Globus pallidus (tissue), 1 donor: ENCODE results near the gene NINJ2.

Experiments used
- DNase-seq: peaks from one replicate; pipeline ENCODE4 v3.0.0-alpha.2; 2015; ENCODE audit warnings: low spot score

Gene NINJ2

DNA sequence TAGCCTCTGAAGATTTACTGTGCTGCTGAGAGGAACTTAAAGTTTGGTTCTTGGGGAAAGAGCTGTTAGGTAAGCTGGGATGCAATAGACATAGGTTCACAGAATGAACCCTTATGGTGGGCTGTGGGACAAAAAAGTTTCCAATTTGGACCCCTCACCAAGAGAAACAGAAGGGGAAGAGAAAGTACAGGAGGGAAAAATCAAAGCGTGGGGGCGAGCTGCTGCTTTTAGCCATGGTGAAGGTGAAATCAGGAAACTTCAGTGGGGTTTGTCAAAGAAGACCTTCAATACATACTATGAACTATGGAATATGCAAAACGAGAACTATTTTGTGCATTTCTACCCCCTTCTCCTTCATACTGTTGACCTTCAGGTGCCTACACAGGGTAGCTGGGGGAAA is 10.6 kb upstream of the NINJ2 start:
- DNase-seq, result no peak

DNA sequence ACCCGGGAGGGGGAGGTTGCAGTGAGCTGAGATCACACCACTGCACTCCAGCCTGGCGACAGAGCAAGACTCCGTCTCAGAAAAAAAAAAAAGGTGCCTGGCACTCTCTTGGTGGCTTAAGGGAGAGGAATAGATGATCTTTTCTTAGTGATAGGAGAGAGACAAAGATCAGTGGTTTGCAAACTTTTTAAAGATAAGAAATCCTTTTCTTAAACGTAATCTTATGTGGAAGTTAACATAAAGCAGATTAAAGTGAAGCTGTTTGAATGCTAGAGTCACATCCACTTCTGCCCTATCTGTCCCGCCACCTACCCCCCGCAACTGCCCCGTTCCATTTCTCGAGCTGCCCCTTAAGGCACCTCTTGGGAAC is 6.3 kb upstream of the NINJ2 start:
- no peak for DNase-seq

DNA sequence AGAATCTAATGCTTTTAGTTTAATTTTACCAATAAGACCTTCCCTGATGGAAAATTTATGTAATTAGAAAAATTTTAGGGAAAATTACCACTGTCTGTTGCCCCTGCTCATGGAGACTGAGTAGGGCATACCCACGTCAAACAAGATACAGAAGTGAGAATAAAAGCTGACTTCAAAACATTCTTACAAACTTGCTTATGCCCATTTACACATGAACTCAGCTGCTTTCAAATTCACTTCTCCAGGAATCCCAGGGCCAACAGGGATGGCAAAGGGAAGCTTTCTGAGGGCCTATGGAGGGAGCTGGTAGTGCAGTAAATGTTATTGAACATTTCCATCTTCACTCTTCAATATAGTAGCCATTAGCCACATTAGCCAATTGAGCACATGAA is 4.8 kb upstream of the NINJ2 start:
- DNase-seq, result no peak

DNA sequence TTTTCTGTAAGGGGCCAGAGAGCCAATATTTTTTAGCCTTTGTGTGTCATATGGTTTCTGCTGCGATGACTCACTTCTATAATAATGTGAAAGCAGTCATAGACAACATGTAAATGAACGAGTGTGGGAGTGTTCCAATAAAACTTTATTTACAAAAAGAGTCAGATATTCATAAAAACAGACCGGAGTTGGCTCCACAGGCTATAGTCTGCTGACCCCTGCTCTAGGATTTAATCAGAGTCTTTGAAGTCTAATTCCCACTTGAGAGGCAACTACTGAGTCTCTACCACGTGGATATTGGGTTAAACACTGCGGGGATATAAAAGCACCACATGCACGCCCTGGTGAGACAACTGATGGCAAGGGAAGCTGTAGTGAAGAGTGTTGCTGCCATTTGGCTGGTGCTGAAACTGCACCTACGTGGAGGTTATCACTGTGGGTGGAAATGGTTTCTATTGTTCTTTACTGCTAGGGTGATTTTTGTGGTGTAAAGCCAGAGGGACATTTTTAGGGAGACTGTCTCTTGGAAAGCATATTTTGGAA is 3.6 kb upstream of the NINJ2 start:
- DNase-seq, result no peak

DNA sequence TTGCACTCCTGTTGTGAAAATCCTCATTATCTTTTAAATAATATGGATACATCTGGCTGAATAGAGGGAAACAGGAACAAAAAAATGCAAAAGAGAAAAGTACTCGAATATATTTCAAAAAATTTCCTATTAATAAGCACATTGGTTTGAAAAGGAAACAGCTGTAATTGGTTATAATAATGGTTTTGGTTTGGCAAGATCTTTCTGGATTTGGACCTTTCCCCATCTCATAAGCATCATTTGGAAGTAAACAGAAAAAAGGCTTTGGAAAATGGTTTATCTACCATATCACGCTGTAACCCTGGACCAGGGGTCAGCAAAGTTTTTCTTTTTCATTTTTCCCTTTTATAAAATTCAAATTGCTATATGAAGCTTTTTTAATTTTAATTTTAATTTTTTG is 2.8 kb upstream of the NINJ2 start:
- no peak for DNase-seq

DNA sequence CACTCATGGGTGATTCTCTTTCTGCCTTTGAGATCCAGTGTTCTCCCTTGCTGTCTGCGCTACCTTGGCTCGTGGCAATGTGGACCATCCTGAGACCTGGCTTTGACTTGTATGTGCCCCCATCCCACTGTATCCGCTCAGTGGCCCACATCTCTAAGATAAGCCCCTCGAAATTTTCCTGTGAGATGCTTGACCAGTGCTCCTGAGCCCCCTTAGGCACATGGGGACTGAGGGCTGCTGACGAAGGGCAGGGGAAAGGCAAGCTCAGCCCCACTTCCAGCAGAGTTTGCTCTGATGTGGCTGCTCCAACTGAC is 1.5 kb upstream of the NINJ2 start:
- no peak for DNase-seq

DNA sequence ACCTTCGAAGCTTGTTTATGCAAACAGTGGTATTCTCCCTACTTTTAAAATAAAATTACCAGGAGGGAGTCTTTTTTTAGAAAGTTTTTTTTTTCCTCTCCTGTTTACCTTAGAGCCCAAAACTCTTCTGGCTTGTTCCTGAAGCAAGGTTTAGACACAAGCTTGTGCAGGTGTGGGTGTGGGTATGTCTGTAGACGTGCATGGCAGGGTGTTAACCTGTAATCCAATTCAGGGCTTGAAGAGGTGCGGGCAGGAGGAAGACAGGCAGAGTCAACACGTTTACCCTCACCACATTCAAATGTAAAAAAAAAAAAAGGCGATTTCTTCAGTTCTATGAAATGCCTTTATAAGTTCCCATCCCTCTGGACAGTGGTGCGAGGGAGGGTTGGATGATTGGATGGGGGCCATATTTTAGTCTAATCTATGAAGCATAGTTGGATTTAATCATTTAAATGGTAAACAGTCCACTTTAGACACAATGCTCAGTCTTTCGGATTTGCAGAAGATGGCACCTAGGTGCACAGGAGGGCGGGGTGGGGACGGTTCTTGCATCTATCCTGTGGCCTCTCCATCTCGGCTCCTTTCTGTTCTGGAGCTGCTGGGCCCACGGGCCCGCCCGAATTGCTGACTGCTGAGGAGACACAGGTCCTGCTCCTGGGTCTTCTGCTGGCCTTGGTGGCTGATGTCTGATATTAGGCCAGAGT is 982 bp upstream of the NINJ2 start:
- no peak for DNase-seq

DNA sequence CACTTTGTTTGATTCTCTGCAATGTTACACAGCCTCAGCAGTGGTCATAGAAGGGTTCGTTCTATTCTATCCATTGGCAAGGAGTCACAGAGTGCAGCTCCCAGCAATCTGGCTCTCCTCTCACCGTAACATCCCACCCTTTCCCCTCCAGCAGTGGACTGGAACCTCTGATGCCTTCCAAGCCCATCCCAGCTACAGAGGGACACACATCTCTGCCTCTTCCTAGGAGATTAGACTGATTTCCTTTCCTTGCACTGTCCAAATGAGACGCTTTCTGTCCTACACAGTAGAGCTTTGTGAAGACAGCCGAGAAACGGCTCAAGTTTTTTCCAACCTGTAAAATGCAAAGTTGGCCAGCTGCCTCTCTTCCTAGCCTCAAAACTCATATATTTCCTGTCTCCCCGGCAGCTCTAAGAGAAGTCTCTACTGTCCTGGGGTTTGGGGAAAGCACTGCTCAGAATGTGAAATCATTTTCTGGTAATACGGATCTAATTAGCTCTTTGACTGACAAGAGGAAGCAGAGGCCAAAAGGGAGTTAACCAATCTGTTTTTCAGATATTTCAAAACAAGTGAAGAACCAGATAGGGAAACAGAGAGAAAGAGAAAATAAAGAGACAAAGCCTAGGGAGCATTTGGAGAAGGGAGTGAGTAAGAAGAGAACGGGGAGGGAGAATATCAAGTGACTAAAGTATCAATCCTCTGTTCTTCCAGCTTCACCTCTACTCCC is 516 bp downstream of the NINJ2 start:
- peak; percentile 68 for DNase-seq

DNA sequence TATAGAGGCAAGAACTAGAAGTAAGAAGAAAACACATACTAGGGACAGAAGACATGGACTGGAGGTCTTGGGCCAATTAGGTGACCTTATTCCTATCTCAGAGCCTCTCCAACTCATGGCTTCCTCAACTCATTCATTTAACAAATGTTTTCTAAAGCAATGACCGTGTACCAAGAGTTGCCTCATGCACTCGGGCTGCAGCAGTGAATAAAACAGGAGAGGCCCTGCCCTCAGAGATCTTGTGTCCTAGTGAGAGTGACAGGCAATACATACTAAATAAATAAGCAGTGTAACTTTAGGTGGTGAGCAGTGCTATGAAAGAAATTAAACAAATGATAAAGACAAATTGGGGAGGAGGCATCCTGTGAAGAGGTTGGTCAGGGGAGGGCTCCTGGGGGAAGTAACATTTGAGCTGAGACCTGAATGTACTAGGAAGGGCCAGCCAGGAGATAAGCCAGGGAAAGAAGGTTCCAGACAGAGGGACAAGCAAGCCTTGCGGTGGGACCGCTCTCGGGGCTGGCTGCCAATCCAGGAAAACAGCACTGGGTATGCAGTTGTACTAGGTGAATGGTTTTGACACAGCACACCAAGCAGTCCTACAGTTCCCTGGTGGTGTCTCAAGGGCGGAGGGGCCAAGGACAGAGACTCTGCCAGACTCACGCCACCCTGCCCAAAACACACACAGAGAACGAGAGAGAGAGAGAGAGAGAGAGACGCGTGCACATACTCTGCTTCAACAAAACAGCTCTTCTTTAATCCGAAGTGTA is 1.3 kb downstream of the NINJ2 start:
- peak; percentile 70 for DNase-seq

DNA sequence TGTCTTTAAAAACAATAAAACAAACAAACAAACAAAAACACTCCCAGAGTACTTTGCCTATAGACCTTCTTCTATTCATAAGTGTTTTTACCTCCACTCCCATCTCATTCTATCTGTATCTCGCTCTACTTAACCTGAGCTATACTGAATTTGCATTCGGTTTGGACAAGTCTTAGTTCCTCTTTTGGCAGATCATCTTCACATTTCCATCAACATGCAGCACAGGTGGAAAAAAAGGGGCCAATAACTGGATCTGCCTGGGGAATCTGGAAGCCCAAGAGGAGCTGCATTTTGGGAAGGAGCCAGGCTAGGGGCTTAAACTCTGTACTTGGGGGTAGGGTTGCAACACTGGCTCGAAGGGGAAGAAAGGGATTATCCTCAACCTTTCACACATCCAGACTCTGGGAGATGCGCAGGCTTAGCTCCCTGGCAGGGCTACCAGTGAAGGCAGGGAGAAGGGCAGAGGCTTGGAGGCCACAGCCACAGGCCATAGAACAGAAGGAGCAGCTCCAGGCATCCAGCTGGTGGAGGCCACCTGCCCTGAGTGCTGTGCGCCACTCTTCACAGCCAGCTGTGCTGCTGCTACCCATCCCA is 4.1 kb downstream of the NINJ2 start:
- DNase-seq, result no peak

DNA sequence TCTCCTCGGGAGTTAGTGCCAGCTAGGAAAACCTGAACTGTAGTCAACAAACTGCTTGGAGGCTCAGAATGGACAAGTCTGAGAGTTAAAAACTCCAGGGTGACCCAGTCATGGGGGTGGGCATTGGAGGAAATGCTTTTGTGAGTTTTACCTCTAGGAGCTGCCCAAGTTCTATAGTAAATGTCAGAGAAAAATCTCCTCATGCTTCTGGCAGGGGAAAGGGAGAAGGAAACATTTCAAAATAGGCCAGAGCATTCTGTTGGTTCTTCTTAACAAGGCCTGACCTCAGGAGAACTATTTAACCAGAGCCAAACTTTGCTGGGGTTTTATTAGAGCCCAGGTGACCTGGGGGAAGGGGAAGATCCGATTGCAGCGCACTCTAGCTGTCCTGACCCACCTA is 12.3 kb downstream of the NINJ2 start:
- DNase-seq, result no peak

DNA sequence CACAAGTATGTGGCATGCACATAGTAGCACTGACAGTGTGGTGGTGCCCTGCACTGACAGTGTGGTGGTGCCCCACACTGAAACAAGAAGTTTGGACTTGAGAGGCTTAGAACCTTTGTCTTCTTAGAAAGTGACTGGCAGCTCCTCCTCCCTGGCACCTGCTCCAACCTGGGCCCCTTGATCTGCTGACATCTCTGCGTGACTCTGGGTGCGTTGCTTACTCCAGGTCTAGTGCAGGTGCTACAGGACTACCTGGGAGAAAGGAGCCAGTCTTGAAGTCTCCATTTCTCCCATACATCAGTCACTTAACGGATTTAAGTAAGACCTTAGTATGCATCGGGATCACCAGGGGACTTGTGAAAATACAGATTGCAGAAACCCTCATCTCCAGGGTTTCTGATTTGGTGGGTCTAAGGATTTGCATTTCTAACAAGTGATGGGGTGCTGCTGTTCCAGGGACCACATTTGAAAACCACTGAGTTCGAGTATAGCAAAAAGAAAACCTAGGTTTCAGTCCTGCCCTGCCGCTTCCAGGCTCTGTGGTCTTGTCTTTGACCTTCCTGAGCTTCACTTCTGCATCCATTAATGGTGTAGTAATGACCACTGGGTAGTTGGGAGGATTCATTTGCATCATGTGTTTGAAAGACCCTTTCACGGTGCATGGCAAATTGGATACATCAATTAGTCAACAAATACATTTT is 15.7 kb downstream of the NINJ2 start:
- no peak for DNase-seq

DNA sequence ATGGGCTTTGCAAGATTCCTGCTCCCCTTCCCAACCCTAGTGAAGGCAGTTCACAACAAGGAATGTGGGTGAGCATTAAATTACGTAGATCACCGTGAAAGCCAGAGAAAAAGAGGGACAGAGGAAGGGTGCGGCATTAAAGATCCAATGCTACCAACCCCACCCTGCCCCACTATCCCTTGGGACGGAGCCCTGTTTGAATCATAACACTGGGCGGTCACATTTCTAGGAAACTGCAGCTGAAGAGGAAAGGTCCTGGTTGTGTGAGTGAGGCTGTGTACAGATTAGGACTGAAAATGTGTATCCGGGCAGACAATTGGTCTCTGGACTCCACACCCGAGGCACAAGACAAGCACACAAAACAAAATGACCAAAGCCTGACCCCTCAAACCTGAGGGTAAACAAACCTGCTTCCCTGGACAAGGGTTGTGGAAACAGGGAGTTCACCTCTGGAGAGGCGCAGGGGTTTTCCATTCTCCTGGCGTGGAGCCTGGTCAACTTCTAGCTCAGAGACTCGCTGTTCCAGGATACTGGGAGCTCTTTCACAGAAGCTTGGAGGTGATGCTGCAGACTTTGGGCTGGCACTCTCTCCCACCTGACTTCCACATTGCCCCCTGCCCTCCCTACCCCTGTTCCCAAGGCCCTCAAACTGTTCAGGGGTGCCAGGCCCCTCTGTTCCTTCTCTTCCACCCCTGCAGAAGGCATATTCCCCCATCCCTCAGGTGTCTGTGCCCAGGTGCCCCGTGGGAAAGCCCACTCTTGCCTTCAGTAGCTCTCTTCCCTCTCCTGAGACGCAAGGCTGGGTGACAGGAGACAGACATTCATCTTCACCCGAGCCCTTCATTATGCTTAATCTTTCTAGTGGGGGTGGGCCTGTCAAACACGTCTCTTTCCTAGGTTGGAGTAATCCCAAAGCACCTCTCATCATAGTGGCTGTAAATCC is 16.5 kb downstream of the NINJ2 start:
- DNase-seq, result no peak

DNA sequence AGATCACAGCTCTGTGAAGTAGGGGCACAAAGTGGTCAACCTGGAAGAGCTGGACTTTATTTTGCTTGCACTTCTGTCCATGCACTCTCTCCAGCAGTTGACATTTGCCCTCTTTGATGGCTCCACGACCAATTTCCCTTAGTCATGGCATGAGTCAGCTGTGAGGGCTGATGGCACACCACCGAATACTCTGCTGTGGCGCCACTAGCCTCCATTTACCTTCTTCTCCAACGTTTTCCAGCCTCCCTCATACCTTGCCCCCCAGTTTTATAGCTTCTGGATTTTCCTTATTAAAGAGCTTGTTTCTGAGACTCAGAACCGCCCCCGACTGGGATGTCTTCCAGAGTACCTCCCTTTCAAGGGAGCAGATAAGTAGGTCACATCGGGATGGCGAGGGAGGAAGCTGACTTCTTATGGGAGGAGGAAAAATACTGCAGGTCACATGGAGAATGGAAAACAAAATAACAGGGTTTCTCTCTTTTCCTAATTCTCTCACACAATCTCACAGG is 17.6 kb downstream of the NINJ2 start:
- DNase-seq, result no peak

DNA sequence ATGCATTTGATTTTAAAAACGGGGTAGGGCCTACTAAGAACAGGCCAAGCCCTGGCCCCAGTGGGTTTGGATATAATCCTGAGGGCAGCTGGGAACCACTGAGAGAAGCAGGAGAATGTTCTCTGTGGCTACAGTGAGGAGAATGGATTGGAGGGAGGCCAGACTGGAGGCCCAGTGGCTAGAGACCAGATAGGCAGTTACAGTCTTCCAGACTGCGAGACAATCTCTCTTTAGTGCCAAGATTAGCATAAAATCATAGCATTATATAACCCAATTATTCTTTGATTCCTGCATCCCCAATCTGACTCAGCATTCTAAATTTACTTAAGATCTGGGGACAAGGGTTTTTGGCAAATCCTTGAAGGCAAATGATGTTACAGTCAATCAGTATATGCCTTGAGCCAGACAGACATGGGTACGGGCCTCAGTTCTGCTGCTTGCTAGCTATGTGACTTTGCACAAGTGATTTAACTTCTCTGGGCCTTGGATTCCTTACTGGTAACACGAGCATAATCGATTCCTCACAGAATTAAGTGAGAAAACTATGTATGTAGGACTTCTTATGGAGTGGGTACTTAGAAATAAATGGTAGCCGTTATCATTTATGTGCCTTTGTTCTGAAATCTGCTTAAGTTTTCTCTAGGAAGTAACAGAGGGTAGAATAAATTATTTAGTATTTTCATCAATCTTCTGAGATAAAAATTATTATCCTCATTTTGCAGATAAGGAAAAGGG is 18.3 kb downstream of the NINJ2 start:
- peak; percentile 60 for DNase-seq

DNA sequence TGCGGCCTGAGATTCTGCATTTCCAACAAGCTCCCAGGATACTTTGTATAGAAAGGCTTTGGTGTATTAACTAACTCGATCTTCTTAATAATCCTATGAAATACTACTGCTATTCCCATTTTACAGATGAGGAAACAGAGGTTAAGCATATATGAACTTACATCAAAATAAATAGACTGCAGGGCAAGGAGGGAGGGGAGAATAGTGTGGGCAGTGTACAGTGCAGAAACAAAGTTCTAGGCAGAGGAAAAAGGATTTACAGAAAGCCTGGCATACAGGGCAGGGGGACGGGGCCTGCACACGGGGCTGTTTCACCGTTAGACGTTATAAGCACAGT is 19.0 kb downstream of the NINJ2 start:
- no peak for DNase-seq

DNA sequence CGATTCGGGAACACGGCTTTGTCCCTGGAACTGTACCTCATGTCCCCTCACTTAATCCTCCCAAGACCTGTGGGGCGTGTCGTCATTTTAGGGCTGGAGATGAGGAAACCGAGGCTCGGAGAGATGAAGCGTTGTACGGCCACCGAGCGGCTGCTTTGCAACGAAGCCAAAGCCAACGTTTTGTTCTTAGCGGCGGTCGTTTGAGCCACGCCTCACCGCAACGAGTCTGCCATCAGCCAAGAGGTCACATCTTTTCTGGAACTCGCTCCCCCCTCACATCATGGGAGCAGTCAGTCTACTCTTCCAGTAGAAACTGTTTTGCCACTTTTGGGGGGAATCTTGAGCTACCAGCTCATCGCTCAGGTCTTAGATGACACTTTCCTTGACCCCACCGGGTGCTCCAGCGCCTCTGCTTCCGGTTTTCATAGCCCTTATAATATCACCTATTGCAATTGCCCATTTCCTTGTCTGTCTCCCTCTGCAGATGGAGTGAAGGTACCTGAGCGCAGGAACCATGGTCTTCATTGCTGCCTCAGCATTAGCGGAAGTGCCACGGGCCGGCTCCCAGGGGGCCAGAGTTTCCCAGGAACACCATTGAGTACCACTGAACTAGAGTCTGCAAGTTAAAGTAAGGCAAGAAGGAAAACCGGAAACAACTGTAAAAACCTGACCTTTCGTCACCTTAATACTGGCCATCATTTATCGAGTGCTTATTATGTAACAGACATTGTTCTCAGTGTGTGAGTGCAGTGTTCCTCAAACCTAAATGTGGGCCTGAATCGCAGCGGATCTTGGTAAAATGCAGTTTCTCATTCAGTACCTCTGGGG is 19.6 kb downstream of the NINJ2 start:
- no peak for DNase-seq

DNA sequence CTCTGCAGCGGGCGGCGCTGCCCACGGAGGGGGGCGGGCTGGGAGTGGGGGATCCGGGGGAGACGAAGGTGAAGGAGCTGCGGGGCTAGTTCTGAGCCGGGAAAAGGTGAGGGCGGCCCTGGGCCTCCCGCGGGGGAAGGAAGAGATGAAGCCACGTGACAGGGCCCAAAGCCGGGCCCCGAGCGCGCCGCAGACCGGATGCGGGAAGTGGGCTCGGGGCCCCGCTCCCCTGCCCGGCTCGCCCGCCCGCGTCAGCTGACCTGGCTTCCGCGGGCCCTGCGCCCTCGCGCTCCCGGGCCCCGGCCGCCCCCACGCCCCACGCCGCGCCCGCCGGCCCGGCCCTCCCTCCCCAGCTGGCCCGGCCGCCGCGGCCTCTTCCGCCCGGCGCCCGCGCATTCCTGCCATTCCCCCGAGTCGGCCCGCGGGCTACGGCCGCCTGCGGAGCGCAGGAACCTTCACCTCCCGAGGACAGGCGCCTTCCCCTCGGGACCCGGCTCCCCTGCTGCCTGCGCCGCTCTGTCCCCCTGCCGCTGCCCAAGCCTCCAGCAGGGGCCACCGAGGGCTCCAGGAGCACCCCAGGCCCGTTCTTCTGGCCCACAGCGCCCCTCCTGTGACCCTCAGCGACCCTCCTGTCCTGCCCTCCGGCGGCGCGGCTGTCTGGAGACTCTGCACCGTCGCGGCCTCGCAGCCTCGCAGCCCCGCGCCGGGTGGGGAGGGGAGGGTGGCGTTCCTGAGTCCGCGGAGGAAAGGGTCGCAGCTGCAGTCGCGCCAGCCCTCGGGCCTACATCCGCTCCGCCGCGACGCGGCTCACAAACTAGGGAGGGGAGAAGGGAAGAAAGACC is 20.4 kb downstream of the NINJ2 start:
- peak; percentile 69 for DNase-seq
